Measurements from ENCODE around the gene KIRREL3. TPM values are rescaled to one million over a fixed set of nuclear protein-coding genes. Genes with fewer than 3 reads are reported as not detected.
A peak's percentile ranks its signal among the peaks of the same experiment; 100 is the strongest.
"Not testable (repeated sequence)": the region's sequence is repeated elsewhere in the genome, so short reads cannot be mapped to it uniquely, and the experiment has no call there.

Gene KIRREL3
- total RNA-seq, 1 donor, result 0.45 TPM

- DNase-seq (ENCODE audit: low read depth), result no peak
- TF ChIP-seq, protein P1, sequence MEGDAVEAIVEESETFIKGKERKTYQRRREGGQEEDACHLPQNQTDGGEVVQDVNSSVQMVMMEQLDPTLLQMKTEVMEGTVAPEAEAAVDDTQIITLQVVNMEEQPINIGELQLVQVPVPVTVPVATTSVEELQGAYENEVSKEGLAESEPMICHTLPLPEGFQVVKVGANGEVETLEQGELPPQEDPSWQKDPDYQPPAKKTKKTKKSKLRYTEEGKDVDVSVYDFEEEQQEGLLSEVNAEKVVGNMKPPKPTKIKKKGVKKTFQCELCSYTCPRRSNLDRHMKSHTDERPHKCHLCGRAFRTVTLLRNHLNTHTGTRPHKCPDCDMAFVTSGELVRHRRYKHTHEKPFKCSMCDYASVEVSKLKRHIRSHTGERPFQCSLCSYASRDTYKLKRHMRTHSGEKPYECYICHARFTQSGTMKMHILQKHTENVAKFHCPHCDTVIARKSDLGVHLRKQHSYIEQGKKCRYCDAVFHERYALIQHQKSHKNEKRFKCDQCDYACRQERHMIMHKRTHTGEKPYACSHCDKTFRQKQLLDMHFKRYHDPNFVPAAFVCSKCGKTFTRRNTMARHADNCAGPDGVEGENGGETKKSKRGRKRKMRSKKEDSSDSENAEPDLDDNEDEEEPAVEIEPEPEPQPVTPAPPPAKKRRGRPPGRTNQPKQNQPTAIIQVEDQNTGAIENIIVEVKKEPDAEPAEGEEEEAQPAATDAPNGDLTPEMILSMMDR (IDR thresholded peaks at IDR 0.05; ENCODE audit: insufficient read depth, low read length), result no peak
- H3K4me3 ChIP-seq (ENCODE audit: low read depth, low read length), result no peak overlapping the region
Measured at GRCh38 chr11:126384449-126385070, 616.0 kb downstream of the KIRREL3 start.

GRCh38 chr11:126383339-126384335, 616.9 kb downstream of the KIRREL3 start:
- no peak for DNase-seq (ENCODE audit: low read depth)
- TF ChIP-seq, protein P1 (IDR thresholded peaks at IDR 0.05; ENCODE audit: insufficient read depth, low read length), result no peak
- no peak overlapping the region for H3K4me3 ChIP-seq (ENCODE audit: low read depth, low read length)

- H3K4me3 ChIP-seq (ENCODE audit: low read depth, low read length); DNase-seq (ENCODE audit: low read depth): not testable (repeated sequence)
Measured at GRCh38 chr11:126382641-126383040, 617.9 kb downstream of the KIRREL3 start.

GRCh38 chr11:126381960-126382359, 618.6 kb downstream of the KIRREL3 start:
- not testable (repeated sequence) for DNase-seq (ENCODE audit: low read depth); H3K4me3 ChIP-seq (ENCODE audit: low read depth, low read length)

GRCh38 chr11:126380909-126381308, 619.7 kb downstream of the KIRREL3 start:
- no peak overlapping the region for H3K4me3 ChIP-seq (ENCODE audit: low read depth, low read length)
- DNase-seq (ENCODE audit: low read depth), result no peak
- TF ChIP-seq, protein P1 (IDR thresholded peaks at IDR 0.05; ENCODE audit: insufficient read depth, low read length), result no peak

GRCh38 chr11:126378763-126379162, 621.8 kb downstream of the KIRREL3 start:
- no peak overlapping the region for H3K4me3 ChIP-seq (ENCODE audit: low read depth, low read length)
- TF ChIP-seq, protein P1 (IDR thresholded peaks at IDR 0.05; ENCODE audit: insufficient read depth, low read length), result no peak
- peak; percentile 85 for DNase-seq (ENCODE audit: low read depth)

DNA sequence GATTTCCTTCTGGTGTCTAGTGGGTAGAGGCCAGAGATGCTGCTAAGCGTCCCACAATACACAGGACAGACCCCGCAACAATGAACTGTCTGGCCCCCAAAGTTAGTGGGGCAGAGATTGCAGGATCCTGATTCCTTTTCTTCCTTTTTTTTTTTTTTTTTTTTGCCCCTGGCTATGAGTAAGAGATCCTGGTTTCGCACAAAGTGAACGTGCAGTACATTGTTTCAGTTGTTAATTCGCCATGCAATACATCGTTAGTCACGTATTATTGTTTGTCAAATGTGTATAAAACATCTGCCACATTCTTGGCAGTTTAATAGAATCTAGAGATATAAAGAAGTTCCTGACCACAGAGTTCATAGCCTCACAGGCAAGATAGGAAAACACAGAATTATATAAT, 624.8 kb downstream of the KIRREL3 start:
- DNase-seq (ENCODE audit: low read depth), result peak; percentile 85
- no peak overlapping the region for H3K4me3 ChIP-seq (ENCODE audit: low read depth, low read length)
- TF ChIP-seq, protein P1 (IDR thresholded peaks at IDR 0.05; ENCODE audit: insufficient read depth, low read length), result no peak

DNA sequence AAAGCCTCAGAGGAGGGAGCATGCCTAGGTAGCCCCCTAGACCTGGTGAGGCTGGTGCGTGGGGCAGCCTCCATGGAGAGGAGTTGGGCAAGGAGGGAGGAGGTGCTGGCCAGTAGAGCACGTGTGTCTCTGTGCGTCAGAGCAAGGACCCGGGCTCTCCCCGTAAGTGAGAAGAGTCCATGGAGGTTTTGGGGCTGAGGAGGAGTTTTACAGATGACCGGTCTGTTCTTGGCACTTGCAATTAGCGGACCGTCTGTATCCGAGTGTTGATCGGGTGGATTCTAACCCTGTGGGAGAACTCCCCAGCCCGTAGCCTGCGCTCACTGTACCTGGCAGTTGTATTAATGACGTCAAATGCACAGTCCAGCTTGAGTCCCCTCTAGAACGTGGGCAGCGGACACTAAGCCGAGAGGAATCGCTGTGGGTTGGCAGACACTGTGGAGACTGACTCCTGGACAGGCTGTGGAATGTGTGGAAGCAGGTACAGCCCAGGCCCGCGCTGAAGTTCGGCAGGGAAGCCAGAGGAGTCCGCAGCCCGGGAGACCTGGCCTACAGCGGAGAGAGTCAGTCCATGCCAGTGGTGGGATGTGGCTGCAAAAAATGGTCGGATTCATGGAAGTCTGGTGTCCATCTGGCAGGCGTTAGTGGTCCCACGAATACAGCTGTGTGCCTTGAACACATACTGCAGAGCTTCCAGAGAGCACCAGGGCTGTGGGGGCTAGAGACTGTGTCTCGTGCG, 625.8 kb downstream of the KIRREL3 start:
- not testable (repeated sequence) for H3K4me3 ChIP-seq (ENCODE audit: low read depth, low read length); DNase-seq (ENCODE audit: low read depth)

GRCh38 chr11:126373389-126374066, 627.0 kb downstream of the KIRREL3 start:
- not testable (repeated sequence) for DNase-seq (ENCODE audit: low read depth); H3K4me3 ChIP-seq (ENCODE audit: low read depth, low read length)
